Tibial nerve (tissue), 4 donors: ENCODE measurements around the gene FAM120B. TPM values are rescaled to one million over a fixed set of nuclear protein-coding genes. Genes with fewer than 3 reads are reported as not detected.
A peak's percentile ranks its signal among the peaks of the same experiment; 100 is the strongest.

Experiments used
- DNase-seq, 2 donors: peaks; one replicate each; pipeline ENCODE4 v3.0.0-alpha.2; 2019; ENCODE audit warnings: low spot score in 2 of 2
- H3K27ac ChIP-seq, 4 donors: fragments of 200-600 bp; sonication (generic) in 3 of 4; one replicate each; pipeline ENCODE4 v1.5.1; 2017 to 2019; ENCODE audit warnings: mild to moderate bottlenecking in 1 of 4
- H3K27me3 ChIP-seq, 2 donors: fragments of 200-600 bp; sonication (generic) in 1 of 2; one replicate each; pipeline versions ENCODE4 v1.5.1 to v1.6.0; 2017 to 2019
- H3K36me3 ChIP-seq, 3 donors: fragments of 200-600 bp; sonication (generic); one replicate each; pipeline ENCODE4 v1.5.1; 2018 to 2019
- H3K4me1 ChIP-seq, 4 donors: fragments of 200-600 bp; sonication (generic) in 3 of 4; one replicate each; pipeline ENCODE4 v1.5.1; 2017 to 2019
- H3K4me3 ChIP-seq, 4 donors: fragments of 200-600 bp; sonication (generic) in 3 of 4; one replicate each; pipeline ENCODE4 v1.5.1; 2017 to 2019; ENCODE audit warnings: mild to moderate bottlenecking in 1 of 4, moderate library complexity in 1 of 4
- H3K9me3 ChIP-seq, 4 donors: fragments of 200-600 bp; sonication (generic) in 3 of 4; one replicate each; pipeline ENCODE4 v1.5.1; 2017 to 2019
- CTCF ChIP-seq, 5 experiments: fragments of 200-600 bp in 3 of 5; fragments of 450-650 bp in 2 of 5; sonication (generic) in 3 of 5; IDR thresholded peaks; one replicate each; pipeline ENCODE4 v1.5.1; 2016 to 2019; ENCODE audit warnings: antibody characterized with exemption in 5 of 5, mild to moderate bottlenecking in 3 of 5, moderate library complexity in 2 of 5
- EP300 ChIP-seq, 2 donors: sonication (generic); formaldehyde crosslinking; IDR thresholded peaks; one replicate each; pipeline ENCODE4 v1.6.1; 2017; ENCODE audit warnings: antibody characterized with exemption in 2 of 2, mild to moderate bottlenecking in 1 of 2
- POLR2A ChIP-seq, 2 donors: fragments of 450-650 bp; IDR thresholded peaks; one replicate each; pipeline ENCODE4 v1.6.1; 2017; ENCODE audit warnings: antibody characterized with exemption in 2 of 2, mild to moderate bottlenecking in 2 of 2, moderate library complexity in 2 of 2
- WGBS, 2 donors: methylation state at CpG; one replicate each; pipeline ENCODE4 v1.1.5; 2018; 5-methylcytosine and 5-hydroxymethylcytosine counted together
- total RNA-seq, 4 donors: library from RNA; depleted of rRNA; stranded (reverse); fragments of >200 nt; gene quantifications; one replicate each; pipeline ENCODE4 v1.1.0, GENCODE V29; 2016

Gene FAM120B
- total RNA-seq, 4 donors from 2014 or later = 26.0 to 35.4 (median 32.1) TPM

- no peak for DNase-seq
- Histone ChIP-seq H3K36me3 (no peaks in the 10 kb centered on the region), H3K27ac (peak within 1 kb of the TSS in 2 of 4 donors; percentile 66 to 71), H3K4me3 (peak within 1 kb of the TSS; percentile 48 to 88 (median 68)), H3K4me1 (peaks cover 0 to 88% (median 53%) of the 10 kb centered on the region in 4 donors), H3K27me3 (peaks cover 0 to 72% of the 10 kb centered on the region in 2 donors), H3K9me3 (no peaks in the 10 kb centered on the region)
- WGBS, 2 donors = 0 to 1% methylated on average over 64 to 78 of the region's 83 CpGs
- TF ChIP-seq CTCF (IDR thresholded peaks at IDR 0.05) = no peak
- TF ChIP-seq POLR2A (IDR thresholded peaks at IDR 0.05) = no peak
- TF ChIP-seq EP300 (IDR thresholded peaks at IDR 0.05) = no peak
Measured at GRCh38 chr6:170290296-170291128, 16.0 kb upstream of the FAM120B start, which contains the start of gene DLL1. Gene DLL1, minus strand, starts transcription at chr6:170291078. Its CDS starts 939 bp downstream, at chr6:170290139.

DNA sequence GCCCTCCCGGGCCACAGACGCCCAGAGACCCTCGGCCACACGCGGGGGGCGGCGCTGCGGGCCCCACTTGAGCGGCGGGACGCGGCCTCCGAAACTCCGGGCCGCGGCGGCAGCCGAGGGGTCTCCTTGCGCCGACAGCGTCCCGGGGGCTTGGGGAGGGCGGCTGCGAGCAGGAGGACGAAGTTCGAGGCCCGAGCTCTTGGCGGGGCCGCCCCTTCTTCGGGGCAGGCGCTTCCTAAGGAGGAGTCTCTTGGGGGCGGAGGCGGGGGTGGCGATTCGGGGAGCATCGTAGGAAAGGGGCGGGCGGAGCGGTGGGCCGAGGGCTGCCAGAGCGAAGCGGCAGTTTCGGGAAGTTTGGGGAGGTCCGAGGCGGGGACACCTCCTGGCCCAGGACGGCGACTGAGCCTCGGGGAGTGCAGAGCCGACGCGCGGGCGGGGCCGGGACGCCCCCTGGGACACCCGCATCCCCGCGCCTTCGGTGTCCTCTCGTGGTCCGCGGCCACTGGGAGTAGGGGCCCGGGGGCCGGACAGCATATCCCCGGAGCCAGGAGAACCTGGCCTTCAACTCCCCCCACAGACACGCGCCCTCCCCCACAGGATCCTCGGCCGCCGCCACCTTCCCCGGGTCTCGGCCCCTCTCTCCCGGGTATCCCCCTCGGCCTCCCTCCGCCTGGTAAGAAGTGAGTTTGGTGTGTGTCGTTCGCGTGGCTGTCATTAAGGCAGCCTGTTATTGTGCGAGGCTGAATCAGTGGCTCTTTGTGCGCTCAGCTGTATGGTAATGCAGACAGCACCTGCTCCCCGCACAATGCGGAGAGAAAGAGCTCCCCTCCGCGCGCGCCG lies 15.1 kb upstream of the FAM120B start:
- Histone ChIP-seq H3K4me3 (peak overlapping the region; percentile 48 to 88 (median 68)), H3K27me3 (peaks cover 6 to 81% of the 10 kb centered on the region in 2 donors), H3K9me3 (no peaks in the 10 kb centered on the region), H3K27ac (peak overlapping the region in 2 of 4 donors; percentile 66 to 71), H3K4me1 (peaks cover 0 to 94% (median 60%) of the 10 kb centered on the region in 4 donors), H3K36me3 (no peaks in the 10 kb centered on the region)
- TF ChIP-seq EP300 (IDR thresholded peaks at IDR 0.05) (no peak), POLR2A (IDR thresholded peaks at IDR 0.05) (no peak), CTCF (IDR thresholded peaks at IDR 0.05) (no peak)
- WGBS, 2 donors = 2% methylated on average over 67 to 85 of the region's 87 CpGs
- DNase-seq = peak in 1 of 2 donors; percentile 51

DNA sequence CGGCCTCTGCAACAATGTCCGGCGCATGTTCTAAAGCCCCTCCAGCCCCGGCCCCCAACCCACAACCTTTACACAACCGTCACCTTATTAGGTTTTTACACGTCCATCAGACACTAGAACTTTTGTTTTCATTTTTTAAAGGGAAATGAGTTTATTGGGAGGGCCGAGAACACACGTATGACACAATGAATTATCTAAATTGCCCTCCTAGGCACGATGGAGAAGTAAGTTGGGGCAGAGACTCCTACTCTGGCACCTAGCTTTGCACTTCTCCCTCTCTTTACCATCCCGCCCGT lies 14.5 kb upstream of the FAM120B start:
- Histone ChIP-seq H3K4me3 (peak overlapping the region in 3 of 4 donors; percentile 59 to 88 (median 78)), H3K27me3 (peaks cover 6 to 86% of the 10 kb centered on the region in 2 donors), H3K27ac (peak overlapping the region in 1 of 4 donors; percentile 71)

DNA sequence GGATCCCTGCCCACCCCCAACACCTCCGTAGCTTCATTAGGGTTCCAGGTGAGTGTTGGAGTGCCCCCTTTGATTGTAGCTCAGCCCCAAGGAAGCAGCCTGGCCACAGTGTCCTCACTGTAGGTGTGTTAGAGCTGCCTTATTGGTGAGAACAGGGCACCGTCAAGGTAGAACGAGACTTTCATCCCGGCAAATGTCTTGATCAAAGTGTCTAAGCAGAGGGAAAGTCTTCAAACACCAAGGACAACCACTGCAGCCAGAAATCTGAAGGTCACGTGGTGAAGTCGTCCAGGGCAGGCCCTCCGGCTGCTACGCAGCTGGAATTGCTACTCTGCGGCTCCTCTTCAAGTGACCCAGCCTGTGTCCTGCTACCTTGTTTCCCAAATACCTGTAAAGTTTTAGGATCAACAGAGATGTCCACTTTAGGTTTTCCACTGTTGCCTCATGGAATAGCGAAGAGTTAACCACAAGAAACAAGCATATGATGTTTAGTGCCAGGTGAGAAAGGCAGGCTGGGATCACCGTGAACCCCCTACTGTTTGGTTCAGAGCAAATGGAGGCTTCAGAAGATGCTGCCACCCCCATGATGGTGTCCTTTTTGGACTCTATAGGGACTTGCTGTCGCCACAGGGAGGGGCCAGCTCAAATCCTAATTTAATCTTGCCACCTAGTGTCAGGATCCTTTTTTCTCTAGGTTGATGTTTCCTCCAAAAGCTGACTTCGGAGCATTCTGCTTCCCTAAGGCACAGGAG lies 14.0 kb upstream of the FAM120B start:
- Histone ChIP-seq H3K27me3 (peaks cover 6 to 91% of the 10 kb centered on the region in 2 donors), H3K27ac (no peak overlapping the region)

More for the DNA sequence above, 14.5 kb upstream of the FAM120B start:
- TF ChIP-seq EP300 (IDR thresholded peaks at IDR 0.05) = no peak
- no peak for TF ChIP-seq CTCF (IDR thresholded peaks at IDR 0.05)
- no peak for TF ChIP-seq POLR2A (IDR thresholded peaks at IDR 0.05)
- H3K9me3 ChIP-seq = no peaks in the 10 kb centered on the region
- WGBS, 2 donors = 9 to 11% methylated on average over 11 of the region's 11 CpGs
- no peaks in the 10 kb centered on the region for H3K36me3 ChIP-seq
- DNase-seq = no peak
- H3K4me1 ChIP-seq = peaks cover 0 to 94% (median 61%) of the 10 kb centered on the region in 4 donors

More for the DNA sequence above, 14.0 kb upstream of the FAM120B start:
- Histone ChIP-seq H3K36me3 (no peaks in the 10 kb centered on the region), H3K9me3 (no peaks in the 10 kb centered on the region), H3K4me1 (peaks cover 0 to 93% (median 61%) of the 10 kb centered on the region in 4 donors), H3K4me3 (peak overlapping the region in 2 of 4 donors; percentile 59 to 78)
- no peak for DNase-seq
- 19% methylated on average over 13 of the region's 13 CpGs for WGBS, 2 donors
- TF ChIP-seq CTCF (IDR thresholded peaks at IDR 0.05) (peak in 1 of 5 experiments; percentile 10), EP300 (IDR thresholded peaks at IDR 0.05) (no peak), POLR2A (IDR thresholded peaks at IDR 0.05) (no peak)
